WTC11 (cell line): ENCODE results near the gene SPOCK2.

Experiments
- CREB1 ChIP-seq: sonication (generic); formaldehyde crosslinking; IDR thresholded peaks from 2 replicates; pipeline ENCODE4 v1.8.0; 2023; ENCODE audit warnings: mild to moderate bottlenecking, missing genetic modification reagents
- CTCF ChIP-seq: fragments of 200-600 bp; IDR thresholded peaks from 2 replicates; pipeline ENCODE4 v1.8.0; 2022; ENCODE audit warnings: antibody characterized with exemption
- ELF4 ChIP-seq: sonication (generic); formaldehyde crosslinking; IDR thresholded peaks from 2 replicates; pipeline ENCODE4 v1.8.1; 2022; ENCODE audit warnings: low read depth, mild to moderate bottlenecking, moderate library complexity, missing genetic modification reagents

- TF ChIP-seq ELF4 (CRISPR knock-in tag) = no peak
- no peak for TF ChIP-seq CTCF
- no peak for TF ChIP-seq CREB1 (CRISPR knock-in tag)
These were observed 21.8 kb downstream of the SPOCK2 start for GRCh38 chr10:72066318-72067284.
